ENCODE measurements around the gene CCDC18.
"Not testable (repeated sequence)": the region's sequence is repeated elsewhere in the genome, so short reads cannot be mapped to it uniquely, and the experiment has no call there.

Gene CCDC18

GRCh38 chr1:93207211-93207610, 26.7 kb downstream of the CCDC18 start:
- peaks cover 64% of the 10 kb centered on the region for H3K36me3 ChIP-seq (ENCODE audit: insufficient read depth, insufficient read length, low read length)
- no peak for DNase-seq (ENCODE audit: low read depth, low spot score)

GRCh38 chr1:93215322-93215721, 34.8 kb downstream of the CCDC18 start:
- TF ChIP-seq SUZ12 (IDR thresholded peaks at IDR 0.05; ENCODE audit: extremely low read depth, insufficient read depth, insufficient read length), result no peak
- no peak for TF ChIP-seq ZNF274 (IDR thresholded peaks at IDR 0.05; ENCODE audit: low read depth, low read length)
- TF ChIP-seq YY1 (IDR thresholded peaks at IDR 0.05; ENCODE audit: insufficient read depth, insufficient read length), result no peak
- Histone ChIP-seq H3K4me1 (ENCODE audit: insufficient read depth, insufficient read length) (no peaks in the 10 kb centered on the region), H3K27me3 (ENCODE audit: insufficient read depth, insufficient read length) (no peaks in the 10 kb centered on the region), H3K9me3 (ENCODE audit: insufficient read depth, low read length) (no peaks in the 10 kb centered on the region), H3K4me3 (ENCODE audit: insufficient read length, low read depth) (no peak overlapping the region), H3K36me3 (ENCODE audit: insufficient read depth, insufficient read length, low read length) (peaks cover 53% of the 10 kb centered on the region), H3K9ac (ENCODE audit: insufficient read length, low read depth) (no peak overlapping the region)
- DNase-seq (ENCODE audit: low read depth, low spot score), result no peak

More at GRCh38 chr1:93207211-93207610, 26.7 kb downstream of the CCDC18 start:
- Histone ChIP-seq H3K9me3 (ENCODE audit: insufficient read depth, low read length) (no peaks in the 10 kb centered on the region), H3K27me3 (ENCODE audit: insufficient read depth, insufficient read length) (no peaks in the 10 kb centered on the region), H3K9ac (ENCODE audit: insufficient read length, low read depth) (no peak overlapping the region), H3K4me1 (ENCODE audit: insufficient read depth, insufficient read length) (no peaks in the 10 kb centered on the region), H3K4me3 (ENCODE audit: insufficient read length, low read depth) (no peak overlapping the region)
- TF ChIP-seq YY1 (IDR thresholded peaks at IDR 0.05; ENCODE audit: insufficient read depth, insufficient read length) (no peak), SUZ12 (IDR thresholded peaks at IDR 0.05; ENCODE audit: extremely low read depth, insufficient read depth, insufficient read length) (no peak), ZNF274 (IDR thresholded peaks at IDR 0.05; ENCODE audit: low read depth, low read length) (no peak)

- H3K4me3 ChIP-seq (ENCODE audit: insufficient read length, low read depth), result no peak overlapping the region
- no peaks in the 10 kb centered on the region for H3K27me3 ChIP-seq (ENCODE audit: insufficient read depth, insufficient read length)
- no peaks in the 10 kb centered on the region for H3K4me1 ChIP-seq (ENCODE audit: insufficient read depth, insufficient read length)
- peaks cover 54% of the 10 kb centered on the region for H3K36me3 ChIP-seq (ENCODE audit: insufficient read depth, insufficient read length, low read length)
- no peaks in the 10 kb centered on the region for H3K9me3 ChIP-seq (ENCODE audit: insufficient read depth, low read length)
- no peak overlapping the region for H3K9ac ChIP-seq (ENCODE audit: insufficient read length, low read depth)
- DNase-seq (ENCODE audit: low read depth, low spot score), result no peak
- TF ChIP-seq ZNF274 (IDR thresholded peaks at IDR 0.05; ENCODE audit: low read depth, low read length) (no peak), SUZ12 (IDR thresholded peaks at IDR 0.05; ENCODE audit: extremely low read depth, insufficient read depth, insufficient read length) (no peak), YY1 (IDR thresholded peaks at IDR 0.05; ENCODE audit: insufficient read depth, insufficient read length) (no peak)
Observed at GRCh38 chr1:93219443-93219842, 38.9 kb downstream of the CCDC18 start.

GRCh38 chr1:93220716-93221115, 40.2 kb downstream of the CCDC18 start:
- H3K9ac ChIP-seq (ENCODE audit: insufficient read length, low read depth); H3K27me3 ChIP-seq (ENCODE audit: insufficient read depth, insufficient read length); H3K4me1 ChIP-seq (ENCODE audit: insufficient read depth, insufficient read length); H3K4me3 ChIP-seq (ENCODE audit: insufficient read length, low read depth); H3K9me3 ChIP-seq (ENCODE audit: insufficient read depth, low read length); DNase-seq (ENCODE audit: low read depth, low spot score): not testable (repeated sequence)
- H3K36me3 ChIP-seq (ENCODE audit: insufficient read depth, insufficient read length, low read length), result peaks cover 58% of the 10 kb centered on the region

- no peaks in the 10 kb centered on the region for H3K9me3 ChIP-seq (ENCODE audit: insufficient read depth, low read length)
- TF ChIP-seq SUZ12 (IDR thresholded peaks at IDR 0.05; ENCODE audit: extremely low read depth, insufficient read depth, insufficient read length) (no peak), ZNF274 (IDR thresholded peaks at IDR 0.05; ENCODE audit: low read depth, low read length) (no peak), YY1 (IDR thresholded peaks at IDR 0.05; ENCODE audit: insufficient read depth, insufficient read length) (no peak)
- H3K4me3 ChIP-seq (ENCODE audit: insufficient read length, low read depth), result no peak overlapping the region
- H3K9ac ChIP-seq (ENCODE audit: insufficient read length, low read depth), result no peak overlapping the region
- H3K36me3 ChIP-seq (ENCODE audit: insufficient read depth, insufficient read length, low read length), result peaks cover 60% of the 10 kb centered on the region
- DNase-seq (ENCODE audit: low read depth, low spot score), result no peak
- no peaks in the 10 kb centered on the region for H3K4me1 ChIP-seq (ENCODE audit: insufficient read depth, insufficient read length)
- no peaks in the 10 kb centered on the region for H3K27me3 ChIP-seq (ENCODE audit: insufficient read depth, insufficient read length)
Observed at GRCh38 chr1:93221913-93222312, 41.4 kb downstream of the CCDC18 start.

- Histone ChIP-seq H3K36me3 (ENCODE audit: insufficient read depth, insufficient read length, low read length) (peaks cover 65% of the 10 kb centered on the region), H3K9me3 (ENCODE audit: insufficient read depth, low read length) (no peaks in the 10 kb centered on the region), H3K4me3 (ENCODE audit: insufficient read length, low read depth) (no peak overlapping the region), H3K27me3 (ENCODE audit: insufficient read depth, insufficient read length) (no peaks in the 10 kb centered on the region), H3K9ac (ENCODE audit: insufficient read length, low read depth) (no peak overlapping the region), H3K4me1 (ENCODE audit: insufficient read depth, insufficient read length) (no peaks in the 10 kb centered on the region)
- TF ChIP-seq SUZ12 (IDR thresholded peaks at IDR 0.05; ENCODE audit: extremely low read depth, insufficient read depth, insufficient read length) (no peak), YY1 (IDR thresholded peaks at IDR 0.05; ENCODE audit: insufficient read depth, insufficient read length) (no peak), ZNF274 (IDR thresholded peaks at IDR 0.05; ENCODE audit: low read depth, low read length) (no peak)
- no peak for DNase-seq (ENCODE audit: low read depth, low spot score)
Observed at GRCh38 chr1:93223023-93223675, 42.6 kb downstream of the CCDC18 start.

- no peak for DNase-seq (ENCODE audit: low read depth, low spot score)
- H3K9ac ChIP-seq (ENCODE audit: insufficient read length, low read depth), result no peak overlapping the region
- no peak for TF ChIP-seq YY1 (IDR thresholded peaks at IDR 0.05; ENCODE audit: insufficient read depth, insufficient read length)
- no peak for TF ChIP-seq ZNF274 (IDR thresholded peaks at IDR 0.05; ENCODE audit: low read depth, low read length)
- TF ChIP-seq SUZ12 (IDR thresholded peaks at IDR 0.05; ENCODE audit: extremely low read depth, insufficient read depth, insufficient read length), result no peak
- H3K4me3 ChIP-seq (ENCODE audit: insufficient read length, low read depth), result no peak overlapping the region
- no peaks in the 10 kb centered on the region for H3K27me3 ChIP-seq (ENCODE audit: insufficient read depth, insufficient read length)
- peaks cover 59% of the 10 kb centered on the region for H3K36me3 ChIP-seq (ENCODE audit: insufficient read depth, insufficient read length, low read length)
- no peaks in the 10 kb centered on the region for H3K4me1 ChIP-seq (ENCODE audit: insufficient read depth, insufficient read length)
- H3K9me3 ChIP-seq (ENCODE audit: insufficient read depth, low read length), result peaks cover 28% of the 10 kb centered on the region
Observed at GRCh38 chr1:93235261-93235660, 54.7 kb downstream of the CCDC18 start.

All from NT2/D1 (cell line).